Measurements from ENCODE around the gene COX5A. TPM values are rescaled to one million over a fixed set of nuclear protein-coding genes. Genes with fewer than 3 reads are reported as not detected.
A peak's percentile ranks its signal among the peaks of the same experiment; 100 is the strongest.

COX5A gene
- total and polyA plus RNA-seq, 2 of the 13 experiments (the other 11 are each of a cell fraction or from before 2014, with no cell fraction given) = 158 to 218 TPM

- TF ChIP-seq HINFP (CRISPR knock-in tag; IDR thresholded peaks at IDR 0.05; ENCODE audit: low read depth) = peak; percentile 68; the same call in 1 of the 2 replicates
- TF ChIP-seq HOXD1 (CRISPR knock-in tag; IDR thresholded peaks at IDR 0.05) = peak; percentile 77; the same call in 1 of the 2 replicates
- TF ChIP-seq ATF4 (CRISPR knock-in tag; IDR thresholded peaks at IDR 0.05) = peak in 1 of 2 experiments; percentile 50; a peak in 2 of 4 replicates
- TF ChIP-seq POLR2G (IDR thresholded peaks at IDR 0.05; ENCODE audit: low read depth, low read length) = peak; percentile 98
- peak; percentile 93 for TF ChIP-seq SUZ12 (IDR thresholded peaks at IDR 0.05; ENCODE audit: low read depth, low read length)
- no peak for TF ChIP-seq NONO (IDR thresholded peaks at IDR 0.05)
- TF ChIP-seq NONO (CRISPR knock-in tag; conservative IDR thresholded peaks at IDR 0.05) = peak; percentile 71
- 0 out of 2 replicates have a peak, but pooled peaks have one; percentile 66 for TF ChIP-seq HOXA5 (CRISPR knock-in tag; IDR thresholded peaks at IDR 0.05)
- peak; percentile 71 for TF ChIP-seq ELF1 (CRISPR knock-in tag; IDR thresholded peaks at IDR 0.05)
- 0 out of 2 replicates have a peak, but pooled peaks have one; percentile 86 for TF ChIP-seq ZNF572 (CRISPR knock-in tag; IDR thresholded peaks at IDR 0.05)
- TF ChIP-seq ZNF552 (CRISPR knock-in tag; IDR thresholded peaks at IDR 0.05; ENCODE audit: borderline replicate concordance) = 0 out of 2 replicates have a peak, but pooled peaks have one; percentile 60
- peak in 1 of 2 experiments; percentile 26; a peak in 1 of 4 replicates for TF ChIP-seq NR2F1 (CRISPR knock-in tag; IDR thresholded peaks at IDR 0.05)
- peak; percentile 39; the same call in 1 of the 2 replicates for TF ChIP-seq PRDM10 (CRISPR knock-in tag; IDR thresholded peaks at IDR 0.05; ENCODE audit: low read depth)
- no peak for TF ChIP-seq KLF15 (CRISPR knock-in tag; IDR thresholded peaks at IDR 0.05; ENCODE audit: borderline replicate concordance)
- no peak for TF ChIP-seq ZNF530 (CRISPR knock-in tag; IDR thresholded peaks at IDR 0.05; ENCODE audit: low read depth)
- TF ChIP-seq BHLHE40 (IDR thresholded peaks at IDR 0.05; ENCODE audit: low read length) = no peak
- TF ChIP-seq STAG1 (CRISPR knock-in tag; IDR thresholded peaks at IDR 0.05) = 0 out of 2 replicates have a peak, but pooled peaks have one; percentile 7
- TF ChIP-seq ZNF513 (CRISPR knock-in tag; conservative IDR thresholded peaks at IDR 0.05) = 0 out of 2 replicates have a peak, but pooled peaks have one; percentile 92
- TF ChIP-seq ZNF460 (CRISPR knock-in tag; IDR thresholded peaks at IDR 0.05; ENCODE audit: borderline replicate concordance) = peak; percentile 31; the same call in 1 of the 2 replicates
- no peak for TF ChIP-seq GLI4 (CRISPR knock-in tag; IDR thresholded peaks at IDR 0.05; ENCODE audit: borderline replicate concordance)
- TF ChIP-seq ZNF557 (CRISPR knock-in tag; IDR thresholded peaks at IDR 0.05) = peak; percentile 52; the same call in 1 of the 2 replicates
Observed at GRCh38 chr15:74889883-74890664, 47.8 kb downstream of the COX5A start, which contains the start of gene MPI (continued).

All from HepG2 (cell line).